ENCODE results near the gene LRRC1.
A peak's percentile ranks its signal among the peaks of the same experiment; 100 is the strongest.

Gene LRRC1

DNA sequence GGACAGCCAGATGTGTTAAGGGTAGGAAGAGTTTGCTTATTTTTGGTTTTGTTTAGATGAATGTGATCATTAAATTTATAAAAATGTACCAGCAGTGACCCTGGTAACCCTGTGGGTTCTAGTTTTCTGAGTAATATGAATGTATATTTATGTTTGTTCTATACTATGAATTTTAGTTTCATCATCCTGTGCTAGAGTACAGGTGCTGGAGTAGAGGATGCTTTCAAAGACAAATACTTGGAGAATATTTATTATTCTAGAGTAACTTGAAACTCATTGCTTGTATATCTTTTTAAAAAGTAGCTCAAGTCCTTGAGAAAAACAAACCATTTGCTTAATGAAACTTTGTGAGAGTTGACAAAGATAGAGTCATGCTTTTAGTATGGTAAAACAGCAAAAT is 7.8 kb downstream of the LRRC1 start:
- no peak overlapping the region for H2BK5ac ChIP-seq (ENCODE audit: low read length)
- peaks cover 3% of the 10 kb centered on the region for H3K79me1 ChIP-seq (ENCODE audit: low read depth, low read length)
- H3K4me2 ChIP-seq (ENCODE audit: insufficient read depth, low read length, poor library complexity, severe bottlenecking), result no peak overlapping the region
- no peak overlapping the region for H3K4ac ChIP-seq (ENCODE audit: low read length)
- H3K27me3 ChIP-seq (ENCODE audit: control insufficient read depth in 3 of 3, insufficient read depth in 3 of 3, low read depth in 1 of 3, low read length in 3 of 3), result no peaks in the 10 kb centered on the region
- H3K23ac ChIP-seq (ENCODE audit: low read depth, low read length, poor library complexity), result no peak overlapping the region
- H3K14ac ChIP-seq (ENCODE audit: low read length), result no peak overlapping the region
- no peaks in the 10 kb centered on the region for H3K9me3 ChIP-seq (replicated peaks in 1 of 2; ENCODE audit: control insufficient read depth in 2 of 2, insufficient read depth in 1 of 2, low read depth in 1 of 2, low read length in 2 of 2)
- H2AK5ac ChIP-seq (ENCODE audit: low read depth, low read length), result no peak overlapping the region
- H4K91ac ChIP-seq (ENCODE audit: low read depth, low read length, poor library complexity), result no peak overlapping the region
- H3K4me3 ChIP-seq (ENCODE audit: low read length in 2 of 2), result no peak overlapping the region
- H4K8ac ChIP-seq (ENCODE audit: low read depth, low read length), result no peak overlapping the region
- H2BK12ac ChIP-seq (ENCODE audit: low read length), result no peak overlapping the region
- peaks cover 0 to 13% of the 10 kb centered on the region in 2 donors for H3K4me1 ChIP-seq (ENCODE audit: control insufficient read depth in 2 of 2, insufficient read depth in 1 of 2, low read depth in 1 of 2, low read length in 2 of 2)
- H3K36me3 ChIP-seq (replicated peaks in 1 of 2; ENCODE audit: control insufficient read depth in 2 of 2, insufficient read depth in 2 of 2, low read length in 2 of 2), result no peaks in the 10 kb centered on the region
- H3K27ac ChIP-seq (replicated peaks; ENCODE audit: low read length), result no peak overlapping the region
- H3K18ac ChIP-seq (ENCODE audit: low read length), result no peak overlapping the region
- H2BK15ac ChIP-seq (ENCODE audit: low read length), result no peak overlapping the region
- DNase-seq (ENCODE audit: low spot score), result no peak
- no peak overlapping the region for H3K9ac ChIP-seq (ENCODE audit: low read depth, low read length, poor library complexity)
- no peak overlapping the region for H2AFZ ChIP-seq (ENCODE audit: low read length)
- H2BK120ac ChIP-seq (ENCODE audit: low read depth, low read length), result no peak overlapping the region

DNA sequence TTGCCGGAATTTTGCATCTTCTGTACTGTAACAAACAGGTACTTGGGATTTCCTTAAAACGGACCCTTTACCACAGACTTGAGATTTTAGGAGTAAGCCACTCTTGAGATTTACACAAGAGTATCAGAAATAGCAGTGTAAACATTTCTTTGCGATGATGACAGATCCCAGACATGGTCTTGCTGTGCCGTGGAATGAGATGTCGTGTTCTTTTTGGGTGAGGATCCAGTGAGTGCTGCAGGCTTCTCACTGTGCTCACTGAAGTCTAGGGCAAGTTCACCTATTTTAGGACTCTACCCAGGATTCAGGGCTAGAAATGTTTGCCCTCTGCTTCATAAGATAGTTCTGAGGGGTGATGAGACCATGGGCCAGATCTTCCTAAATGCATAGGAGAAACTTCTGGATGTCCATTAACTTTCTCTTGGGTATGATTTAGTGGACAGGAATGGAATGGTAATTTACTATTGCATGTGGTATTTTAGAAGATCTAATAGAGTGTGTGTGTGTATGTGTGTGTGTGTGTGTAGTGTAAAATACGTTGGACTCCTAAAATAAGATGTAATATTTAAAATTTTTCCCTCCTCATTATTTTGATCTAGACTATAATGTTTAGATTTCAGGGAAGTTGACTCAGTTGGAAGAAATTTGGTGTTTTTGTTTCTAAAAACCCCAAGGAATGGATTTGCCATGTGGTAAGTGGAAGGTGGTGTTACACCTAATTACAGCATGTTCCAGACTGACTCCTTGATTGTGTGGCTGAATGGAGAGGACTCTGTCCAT is 8.5 kb downstream of the LRRC1 start:
- Histone ChIP-seq H2BK120ac (ENCODE audit: low read depth, low read length) (no peak overlapping the region), H2BK12ac (ENCODE audit: low read length) (no peak overlapping the region), H4K91ac (ENCODE audit: low read depth, low read length, poor library complexity) (no peak overlapping the region), H3K9me3 (replicated peaks in 1 of 2; ENCODE audit: control insufficient read depth in 2 of 2, insufficient read depth in 1 of 2, low read depth in 1 of 2, low read length in 2 of 2) (no peaks in the 10 kb centered on the region), H3K36me3 (replicated peaks in 1 of 2; ENCODE audit: control insufficient read depth in 2 of 2, insufficient read depth in 2 of 2, low read length in 2 of 2) (no peaks in the 10 kb centered on the region), H3K4ac (ENCODE audit: low read length) (no peak overlapping the region), H3K4me2 (ENCODE audit: insufficient read depth, low read length, poor library complexity, severe bottlenecking) (no peak overlapping the region), H3K4me3 (ENCODE audit: low read length in 2 of 2) (no peak overlapping the region), H2BK5ac (ENCODE audit: low read length) (no peak overlapping the region), H3K14ac (ENCODE audit: low read length) (no peak overlapping the region), H4K8ac (ENCODE audit: low read depth, low read length) (no peak overlapping the region), H2BK15ac (ENCODE audit: low read length) (no peak overlapping the region), H3K27ac (replicated peaks; ENCODE audit: low read length) (no peak overlapping the region), H3K79me1 (ENCODE audit: low read depth, low read length) (peaks cover 3% of the 10 kb centered on the region), H2AFZ (ENCODE audit: low read length) (no peak overlapping the region), H3K9ac (ENCODE audit: low read depth, low read length, poor library complexity) (no peak overlapping the region), H3K23ac (ENCODE audit: low read depth, low read length, poor library complexity) (no peak overlapping the region), H3K4me1 (ENCODE audit: control insufficient read depth in 2 of 2, insufficient read depth in 1 of 2, low read depth in 1 of 2, low read length in 2 of 2) (peaks cover 0 to 13% of the 10 kb centered on the region in 2 donors), H3K18ac (ENCODE audit: low read length) (no peak overlapping the region), H3K27me3 (ENCODE audit: control insufficient read depth in 3 of 3, insufficient read depth in 3 of 3, low read depth in 1 of 3, low read length in 3 of 3) (no peaks in the 10 kb centered on the region), H2AK5ac (ENCODE audit: low read depth, low read length) (no peak overlapping the region)
- DNase-seq (ENCODE audit: low spot score), result no peak
- whole genome bisulfite sequencing, 2 donors (ENCODE audit: extremely low coverage in 2 of 2, insufficient read length in 2 of 2, insufficient replicate concordance in 1 of 2), result no CpG with 5 or more reads among the region's 6 CpGs

DNA sequence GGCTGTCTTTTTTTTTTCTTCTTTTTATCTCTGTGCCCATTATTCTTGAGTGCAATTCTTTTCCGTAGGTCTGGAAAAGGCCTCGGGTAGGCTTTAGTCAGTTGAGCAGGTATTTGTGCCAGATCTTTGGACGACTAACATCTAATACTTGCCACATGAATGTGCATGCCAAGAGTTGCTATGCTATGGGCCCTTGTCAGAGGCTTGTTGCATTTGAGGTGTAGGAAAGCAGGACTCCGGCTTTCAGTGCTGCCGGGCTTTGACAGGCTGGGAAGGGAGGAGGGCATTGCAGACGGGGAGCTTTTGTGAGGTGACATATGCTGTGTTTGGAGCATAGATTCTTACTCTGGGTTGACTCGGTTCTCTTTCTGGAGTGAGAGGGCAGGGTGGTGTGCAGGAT is 10.2 kb downstream of the LRRC1 start:
- no CpG with 5 or more reads among the region's 7 CpGs for WGBS, 2 donors (ENCODE audit: extremely low coverage in 2 of 2, insufficient read length in 2 of 2, insufficient replicate concordance in 1 of 2)
- Histone ChIP-seq H2BK5ac (ENCODE audit: low read length) (no peak overlapping the region), H3K79me1 (ENCODE audit: low read depth, low read length) (peaks cover 3% of the 10 kb centered on the region), H3K27ac (replicated peaks; ENCODE audit: low read length) (no peak overlapping the region), H3K4me2 (ENCODE audit: insufficient read depth, low read length, poor library complexity, severe bottlenecking) (no peak overlapping the region), H2BK12ac (ENCODE audit: low read length) (no peak overlapping the region), H3K4ac (ENCODE audit: low read length) (no peak overlapping the region), H2AK5ac (ENCODE audit: low read depth, low read length) (no peak overlapping the region), H2AFZ (ENCODE audit: low read length) (no peak overlapping the region), H3K18ac (ENCODE audit: low read length) (no peak overlapping the region), H2BK15ac (ENCODE audit: low read length) (no peak overlapping the region), H4K8ac (ENCODE audit: low read depth, low read length) (no peak overlapping the region), H3K27me3 (ENCODE audit: control insufficient read depth in 3 of 3, insufficient read depth in 3 of 3, low read depth in 1 of 3, low read length in 3 of 3) (no peaks in the 10 kb centered on the region), H2BK120ac (ENCODE audit: low read depth, low read length) (no peak overlapping the region), H3K4me3 (ENCODE audit: low read length in 2 of 2) (no peak overlapping the region), H3K9ac (ENCODE audit: low read depth, low read length, poor library complexity) (no peak overlapping the region), H3K4me1 (ENCODE audit: control insufficient read depth in 2 of 2, insufficient read depth in 1 of 2, low read depth in 1 of 2, low read length in 2 of 2) (peaks cover 8 to 13% of the 10 kb centered on the region in 2 donors), H3K14ac (ENCODE audit: low read length) (no peak overlapping the region), H4K91ac (ENCODE audit: low read depth, low read length, poor library complexity) (no peak overlapping the region), H3K23ac (ENCODE audit: low read depth, low read length, poor library complexity) (no peak overlapping the region), H3K9me3 (replicated peaks in 1 of 2; ENCODE audit: control insufficient read depth in 2 of 2, insufficient read depth in 1 of 2, low read depth in 1 of 2, low read length in 2 of 2) (no peaks in the 10 kb centered on the region), H3K36me3 (replicated peaks in 1 of 2; ENCODE audit: control insufficient read depth in 2 of 2, insufficient read depth in 2 of 2, low read length in 2 of 2) (no peaks in the 10 kb centered on the region)
- no peak for DNase-seq (ENCODE audit: low spot score)

DNA sequence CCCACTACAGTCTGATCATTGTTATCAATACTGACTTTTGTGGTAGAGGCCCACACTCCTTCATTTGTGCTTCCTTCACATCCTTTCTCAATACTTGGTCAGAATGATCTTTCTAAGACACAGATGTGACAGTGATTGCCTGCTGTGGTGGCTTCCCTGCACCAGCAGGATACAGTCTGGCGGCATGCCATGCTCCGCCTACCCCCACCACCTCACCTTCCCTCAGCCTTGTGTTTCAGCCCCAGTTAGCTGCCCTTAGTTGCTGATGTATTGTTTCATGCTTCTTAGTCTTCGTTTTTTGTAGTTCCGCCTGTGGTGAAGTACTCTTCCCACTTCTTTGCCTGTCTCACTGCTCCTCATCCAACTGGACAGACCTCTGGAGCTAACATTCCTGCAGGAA is 10.9 kb downstream of the LRRC1 start:
- Histone ChIP-seq H3K9me3 (replicated peaks in 1 of 2; ENCODE audit: control insufficient read depth in 2 of 2, insufficient read depth in 1 of 2, low read depth in 1 of 2, low read length in 2 of 2) (no peaks in the 10 kb centered on the region), H2AK5ac (ENCODE audit: low read depth, low read length) (no peak overlapping the region), H2BK12ac (ENCODE audit: low read length) (no peak overlapping the region), H3K4ac (ENCODE audit: low read length) (no peak overlapping the region), H3K27me3 (ENCODE audit: control insufficient read depth in 3 of 3, insufficient read depth in 3 of 3, low read depth in 1 of 3, low read length in 3 of 3) (no peaks in the 10 kb centered on the region), H3K79me1 (ENCODE audit: low read depth, low read length) (peaks cover 3% of the 10 kb centered on the region), H2BK5ac (ENCODE audit: low read length) (no peak overlapping the region), H3K4me3 (ENCODE audit: low read length in 2 of 2) (no peak overlapping the region), H3K23ac (ENCODE audit: low read depth, low read length, poor library complexity) (no peak overlapping the region), H3K27ac (replicated peaks; ENCODE audit: low read length) (no peak overlapping the region), H2BK120ac (ENCODE audit: low read depth, low read length) (no peak overlapping the region), H3K4me1 (ENCODE audit: control insufficient read depth in 2 of 2, insufficient read depth in 1 of 2, low read depth in 1 of 2, low read length in 2 of 2) (peaks cover 8 to 13% of the 10 kb centered on the region in 2 donors), H2AFZ (ENCODE audit: low read length) (no peak overlapping the region), H3K9ac (ENCODE audit: low read depth, low read length, poor library complexity) (no peak overlapping the region), H3K18ac (ENCODE audit: low read length) (no peak overlapping the region), H4K8ac (ENCODE audit: low read depth, low read length) (no peak overlapping the region), H3K14ac (ENCODE audit: low read length) (no peak overlapping the region), H2BK15ac (ENCODE audit: low read length) (no peak overlapping the region), H3K4me2 (ENCODE audit: insufficient read depth, low read length, poor library complexity, severe bottlenecking) (no peak overlapping the region), H3K36me3 (replicated peaks in 1 of 2; ENCODE audit: control insufficient read depth in 2 of 2, insufficient read depth in 2 of 2, low read length in 2 of 2) (no peaks in the 10 kb centered on the region), H4K91ac (ENCODE audit: low read depth, low read length, poor library complexity) (peak overlapping the region; percentile 1)
- no peak for DNase-seq (ENCODE audit: low spot score)
- WGBS, 2 donors (ENCODE audit: extremely low coverage in 2 of 2, insufficient read length in 2 of 2, insufficient replicate concordance in 1 of 2), result no CpG with 5 or more reads among the region's 4 CpGs
